ENCODE measurements around the gene EMC7. TPM values are rescaled to one million over a fixed set of nuclear protein-coding genes. Genes with fewer than 3 reads are reported as not detected.

EMC7 gene
- total and polyA plus RNA-seq, 2 of the 13 experiments (the other 11 are each of a cell fraction or from before 2014, with no cell fraction given), result 46.8 to 113 TPM

DNA sequence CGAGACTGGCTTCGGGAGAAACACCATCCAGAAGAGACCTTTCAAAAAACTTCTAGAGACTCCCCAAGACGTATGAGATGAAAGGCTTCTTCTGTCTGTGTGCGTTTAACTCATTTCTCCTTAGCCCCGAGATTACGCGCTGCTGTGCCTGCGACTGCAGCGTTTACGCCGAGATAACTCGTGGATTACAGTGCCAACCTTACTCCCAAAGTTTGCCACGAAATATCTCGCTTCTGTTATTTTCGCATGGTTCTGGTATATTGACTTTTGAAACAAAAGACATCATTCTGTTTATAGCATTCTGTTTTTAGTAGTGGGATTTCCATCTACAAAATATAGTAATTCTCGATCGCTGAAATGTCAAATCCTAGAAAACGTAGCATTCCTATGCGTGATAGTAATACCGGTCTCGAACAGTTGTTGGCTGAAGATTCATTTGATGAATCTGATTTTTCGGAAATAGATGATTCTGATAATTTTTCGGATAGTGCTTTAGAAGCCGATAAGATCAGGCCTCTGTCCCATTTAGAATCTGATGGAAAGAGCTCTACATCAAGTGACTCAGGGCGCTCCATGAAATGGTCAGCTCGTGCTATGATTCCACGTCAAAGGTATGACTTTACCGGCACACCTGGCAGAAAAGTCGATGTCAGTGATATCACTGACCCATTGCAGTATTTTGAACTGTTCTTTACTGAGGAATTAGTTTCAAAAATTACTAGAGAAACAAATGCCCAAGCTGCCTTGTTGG, 688 bp upstream of the EMC7 start (continued):
- TF ChIP-seq ONECUT2 (CRISPR knock-in tag; IDR thresholded peaks at IDR 0.05) (no peak), ZMYM2 (CRISPR knock-in tag; IDR thresholded peaks at IDR 0.05) (no peak), PHF8 (CRISPR knock-in tag; IDR thresholded peaks at IDR 0.05) (no peak), KDM2A (CRISPR knock-in tag; IDR thresholded peaks at IDR 0.05; ENCODE audit: borderline replicate concordance, low read depth) (peak; percentile 26; the same call in 1 of the 2 replicates), ZBTB7B (CRISPR knock-in tag; IDR thresholded peaks at IDR 0.05) (no peak), CCDC6 (CRISPR knock-in tag; IDR thresholded peaks at IDR 0.05) (no peak), TIGD3 (CRISPR knock-in tag; IDR thresholded peaks at IDR 0.05; ENCODE audit: borderline replicate concordance) (no peak), ZSCAN31 (CRISPR knock-in tag; IDR thresholded peaks at IDR 0.05; ENCODE audit: low read depth) (no peak), RNF219 (CRISPR knock-in tag; IDR thresholded peaks at IDR 0.05) (no peak), ZHX2 (IDR thresholded peaks at IDR 0.05; ENCODE audit: low read depth) (no peak), ZHX2 (CRISPR knock-in tag; IDR thresholded peaks at IDR 0.05; ENCODE audit: borderline replicate concordance) (no peak), ZNF550 (CRISPR knock-in tag; IDR thresholded peaks at IDR 0.05; ENCODE audit: borderline replicate concordance) (0 out of 2 replicates have a peak, but pooled peaks have one; percentile 17), ZNF12 (CRISPR knock-in tag; IDR thresholded peaks at IDR 0.05) (no peak), ZNF446 (CRISPR knock-in tag; IDR thresholded peaks at IDR 0.05) (no peak), CSRNP1 (CRISPR knock-in tag; IDR thresholded peaks at IDR 0.05) (no peak), IRF1 (CRISPR knock-in tag; IDR thresholded peaks at IDR 0.05; ENCODE audit: low read depth) (no peak), U2AF2 (IDR thresholded peaks at IDR 0.05; ENCODE audit: low read depth, low read length) (no peak)

Measured in HepG2 (cell line).